Right ventricle myocardium superior (tissue), 1 donor: ENCODE data around the gene RBM17. TPM values are rescaled to one million over a fixed set of nuclear protein-coding genes. Genes with fewer than 3 reads are reported as not detected.
A peak's percentile ranks its signal among the peaks of the same experiment; 100 is the strongest.
"Not testable (repeated sequence)": the region's sequence is repeated elsewhere in the genome, so short reads cannot be mapped to it uniquely, and the experiment has no call there.

ENCODE experiments used
- ATAC-seq: fragments of 200-7000 bp; cut with Tn5 transposase; one replicate; pipeline ENCODE4 v1.9.1; 2020; ENCODE audit warnings: mild to moderate bottlenecking; ENCODE audit not compliant: poor library complexity
- DNase-seq: peaks from one replicate; pipeline ENCODE4 v3.0.0-alpha.2; 2020
- intact Hi-C: fragments of 100-400 bp; cut with DNase I; formaldehyde crosslinking; loops from one replicate; pipeline ENCODE4 v1.11.2; 2022
- total RNA-seq: library from RNA; stranded (reverse); fragmentation: NEBNext Ultra II Directional; extraction: Animal tissue kit (Norgen Biotek cat#: 25700); gene quantifications from one replicate; pipeline ENCODE4 v1.2.1, GENCODE V29; 2021
- donor health status: DM: no; HTN: yes; CAD: no; lungs with severe emphysema.

Gene RBM17
- total RNA-seq, 1 donor from 2014 or later = 64.3 TPM

- no peak for DNase-seq
- intact Hi-C loops = no loop called here
- ATAC-seq = no peak
Measured at GRCh38 chr10:6120691-6121090, 31.9 kb downstream of the RBM17 start.

GRCh38 chr10:6121146-6121545 is 32.3 kb downstream of the RBM17 start:
- ATAC-seq (no peak), DNase-seq (no peak)
- intact Hi-C loops = no loop called here

DNA sequence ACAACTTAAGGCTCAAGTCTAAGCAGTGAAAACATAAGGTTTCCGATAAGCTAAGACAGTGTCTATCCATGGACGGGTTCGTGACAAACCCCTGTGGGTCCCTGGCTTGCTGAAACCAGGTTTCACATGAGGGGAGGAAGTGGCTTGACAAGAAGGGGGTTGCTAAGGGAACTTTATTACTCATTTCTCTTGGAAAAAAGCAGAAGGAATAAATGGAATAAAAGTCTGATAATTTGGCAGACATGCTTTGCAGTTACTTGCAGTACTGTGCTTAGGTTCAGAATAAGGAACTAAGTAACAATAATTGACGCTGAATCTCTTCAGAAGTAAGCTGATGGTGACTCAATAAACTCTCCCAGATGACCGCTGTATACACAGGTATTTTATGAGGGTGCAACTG is 34.7 kb downstream of the RBM17 start:
- ATAC-seq = no peak
- no peak for DNase-seq
- intact Hi-C loops = no loop called here

- intact Hi-C loops = no loop called here
- peak; percentile 83 for ATAC-seq
- peak; percentile 65 for DNase-seq
Measured at GRCh38 chr10:6124666-6125065, 35.8 kb downstream of the RBM17 start.

DNA sequence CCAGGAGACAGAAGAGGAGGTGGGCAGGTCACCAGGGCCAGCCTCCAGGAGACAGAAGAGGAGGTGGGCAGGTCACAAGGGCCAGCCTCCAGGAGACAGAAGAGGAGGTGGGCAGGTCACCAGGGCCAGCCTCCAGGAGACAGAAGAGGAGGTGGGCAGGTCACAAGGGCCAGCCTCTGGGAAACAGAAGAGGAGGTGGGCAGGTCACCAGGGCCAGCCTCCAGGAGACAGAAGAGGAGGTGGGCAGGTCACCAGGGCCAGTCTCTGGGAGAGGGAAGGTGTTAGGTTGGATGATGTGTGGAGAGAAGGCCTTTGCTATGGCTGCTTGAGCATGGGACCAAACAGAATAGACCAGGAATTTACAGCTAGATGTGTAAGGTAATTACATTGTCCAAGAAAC is 38.6 kb downstream of the RBM17 start:
- intact Hi-C loops, ATAC-seq, DNase-seq: not testable (repeated sequence)

GRCh38 chr10:6128087-6128486 is 39.3 kb downstream of the RBM17 start:
- no peak for ATAC-seq
- DNase-seq = no peak
- intact Hi-C loops = no loop called here

- ATAC-seq (peak; percentile 54), DNase-seq (peak; percentile 59)
- intact Hi-C loops = no loop called here
Measured at GRCh38 chr10:6128591-6129251, 39.9 kb downstream of the RBM17 start.

DNA sequence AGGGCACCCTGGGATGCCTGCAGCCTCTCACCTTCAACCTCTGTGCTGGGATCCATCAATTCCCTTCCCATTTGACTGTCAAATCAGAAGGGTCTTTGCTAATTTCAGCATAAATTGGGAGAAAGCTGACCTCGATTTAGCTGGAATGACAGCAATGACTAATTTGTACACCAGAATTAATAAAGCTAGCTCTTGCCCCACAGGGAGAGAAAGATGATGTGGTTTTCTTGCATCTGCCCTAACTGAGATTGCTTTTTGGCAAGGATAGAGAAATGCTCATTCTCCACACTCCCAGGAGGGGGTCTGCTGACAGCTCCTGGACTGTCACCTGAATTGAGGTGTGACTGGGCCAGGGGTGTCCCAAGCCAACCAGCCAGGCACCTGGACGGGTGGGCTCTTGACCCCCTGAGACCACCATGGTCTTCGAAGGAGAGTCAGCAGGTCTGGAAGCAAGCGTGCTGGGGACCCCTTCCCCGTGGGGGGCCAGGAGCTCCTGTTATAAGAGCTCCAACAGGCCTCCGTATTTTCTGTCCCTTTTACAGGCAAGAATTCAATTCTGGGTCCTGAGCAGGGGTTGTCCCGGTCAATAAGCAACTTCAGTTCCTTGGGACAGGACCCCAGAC is 42.1 kb downstream of the RBM17 start:
- DNase-seq = no peak
- no peak for ATAC-seq
- intact Hi-C loops = no loop called here

- intact Hi-C loops = no loop called here
- DNase-seq = no peak
- no peak for ATAC-seq
Measured at GRCh38 chr10:6133331-6134098, 44.7 kb downstream of the RBM17 start.

- intact Hi-C loops = no loop called here
- no peak for ATAC-seq
- DNase-seq = no peak
Measured at GRCh38 chr10:6134099-6134823, 45.4 kb downstream of the RBM17 start.

DNA sequence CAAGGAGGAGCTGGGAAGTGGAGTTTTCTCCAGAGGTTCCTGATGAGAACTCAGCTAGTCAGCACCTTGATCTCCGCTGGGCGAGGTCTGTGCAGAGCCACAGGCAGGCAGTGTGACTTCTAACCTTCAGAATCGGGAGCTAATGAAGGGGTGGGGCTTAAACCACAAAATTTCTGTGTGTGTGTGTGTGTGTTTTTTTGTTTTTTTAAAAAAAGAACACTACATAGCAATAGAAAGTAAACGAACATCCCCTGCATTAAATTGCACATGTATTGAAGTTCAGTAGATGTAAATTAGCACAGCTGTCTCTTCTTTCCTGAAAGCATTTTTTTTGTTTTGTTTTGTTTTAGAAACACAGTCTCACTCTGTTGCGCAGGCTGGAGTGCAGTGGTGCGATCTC is 46.2 kb downstream of the RBM17 start:
- intact Hi-C loops = no loop called here
- ATAC-seq (no peak), DNase-seq (no peak)

GRCh38 chr10:6135589-6136168 is 46.8 kb downstream of the RBM17 start:
- DNase-seq (no peak), ATAC-seq (no peak)
- intact Hi-C loops = no loop called here

DNA sequence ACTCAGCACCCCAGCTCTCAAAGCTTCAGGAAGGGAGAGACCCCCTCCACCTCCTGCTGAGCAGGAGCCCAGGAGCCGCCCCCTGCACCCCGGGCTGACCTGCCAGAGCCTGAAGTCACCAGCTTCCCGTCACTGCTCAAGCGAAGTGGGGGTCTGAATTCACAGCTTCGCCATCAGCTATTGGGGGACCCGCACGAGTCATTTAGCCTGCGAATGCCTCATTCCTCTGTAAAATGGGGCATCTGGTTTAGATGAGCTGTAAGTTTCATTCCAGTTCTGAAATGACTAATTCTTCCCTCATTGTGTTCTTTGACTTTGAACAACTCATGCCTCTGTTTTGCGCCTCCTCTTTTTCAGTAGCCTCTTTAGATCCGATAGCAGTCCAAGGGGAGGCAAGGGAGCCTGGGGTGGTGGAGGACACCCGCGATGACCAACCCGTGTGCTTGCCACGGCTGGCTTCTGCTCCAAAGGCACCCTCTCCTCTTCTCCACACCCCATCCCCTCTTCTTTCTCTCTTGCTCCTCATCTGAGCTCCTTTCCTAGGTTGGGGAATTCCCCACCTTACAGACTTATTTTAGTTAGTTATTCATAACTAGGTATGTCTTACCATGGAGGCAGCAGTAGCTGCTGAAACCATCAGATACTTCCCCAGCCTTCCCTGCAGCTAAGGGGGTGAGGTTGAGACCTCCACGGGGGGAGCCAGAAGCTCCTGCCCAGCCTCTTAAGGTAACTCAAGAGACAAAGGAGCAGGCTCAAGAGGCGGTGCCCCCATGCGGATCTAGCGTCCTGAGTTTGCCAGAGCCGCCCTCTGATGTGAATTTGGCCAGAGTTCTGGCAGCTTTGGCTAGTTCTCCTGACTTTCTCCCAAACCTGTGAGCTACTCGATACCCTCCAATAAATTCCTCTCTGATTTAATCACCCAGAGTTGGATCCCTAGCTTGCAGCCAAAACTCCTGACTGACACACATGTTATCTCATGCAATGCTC is 47.7 kb downstream of the RBM17 start:
- DNase-seq (no peak), ATAC-seq (no peak)
- intact Hi-C loops = no loop called here

- intact Hi-C loops = no loop called here
- DNase-seq = no peak
- ATAC-seq = no peak
Measured at GRCh38 chr10:6138456-6138855, 49.6 kb downstream of the RBM17 start.

DNA sequence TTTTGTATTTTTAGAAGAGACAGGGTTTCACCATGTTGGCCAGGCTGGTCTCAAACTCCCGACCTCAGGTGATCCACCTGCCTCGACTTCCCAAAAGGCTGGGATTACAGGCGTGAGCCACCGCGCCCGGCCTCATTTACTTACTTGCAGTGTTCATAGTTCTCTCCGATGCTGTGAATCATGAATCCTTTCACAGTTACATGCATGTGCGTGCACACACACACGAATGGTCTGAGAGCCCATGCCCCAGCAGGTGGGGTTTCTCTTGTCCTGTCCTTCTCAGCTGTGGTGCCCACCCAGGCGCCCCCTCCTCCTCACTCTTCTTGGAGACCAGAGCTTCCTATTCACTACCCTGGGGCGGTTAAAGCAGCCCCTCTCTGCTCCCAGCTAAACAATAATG is 50.6 kb downstream of the RBM17 start:
- intact Hi-C loops = no loop called here
- ATAC-seq = no peak

GRCh38 chr10:6140141-6140841 is 51.5 kb downstream of the RBM17 start:
- intact Hi-C loops = no loop called here
- ATAC-seq (no peak), DNase-seq (no peak)

More for the DNA sequence above, 50.6 kb downstream of the RBM17 start:
- DNase-seq = no peak

DNA sequence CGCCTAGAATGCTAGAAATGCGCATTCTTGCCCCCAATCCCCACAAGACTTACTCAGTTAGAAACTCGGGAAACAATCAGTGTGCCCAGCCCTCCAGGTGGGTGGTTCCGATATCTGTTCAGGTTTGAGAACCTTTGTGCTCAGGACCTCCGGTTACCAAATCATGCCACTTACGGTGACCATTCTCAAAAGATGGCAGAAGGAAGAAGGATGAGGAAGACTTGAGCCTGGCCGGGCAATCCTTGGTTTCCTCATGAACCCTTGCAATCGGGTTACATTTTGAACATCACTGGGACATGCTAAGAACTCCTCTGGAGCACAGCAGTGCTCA is 52.1 kb downstream of the RBM17 start:
- ATAC-seq (no peak), DNase-seq (no peak)
- intact Hi-C loops = no loop called here
